ENCODE measurements around the gene ZHX3. TPM values are rescaled to one million over a fixed set of nuclear protein-coding genes. Genes with fewer than 3 reads are reported as not detected.

Gene ZHX3
- total and polyA plus RNA-seq, 2 of the 13 experiments (the other 11 are each of a cell fraction or from before 2014, with no cell fraction given), result 8.4 to 11.7 TPM

DNA sequence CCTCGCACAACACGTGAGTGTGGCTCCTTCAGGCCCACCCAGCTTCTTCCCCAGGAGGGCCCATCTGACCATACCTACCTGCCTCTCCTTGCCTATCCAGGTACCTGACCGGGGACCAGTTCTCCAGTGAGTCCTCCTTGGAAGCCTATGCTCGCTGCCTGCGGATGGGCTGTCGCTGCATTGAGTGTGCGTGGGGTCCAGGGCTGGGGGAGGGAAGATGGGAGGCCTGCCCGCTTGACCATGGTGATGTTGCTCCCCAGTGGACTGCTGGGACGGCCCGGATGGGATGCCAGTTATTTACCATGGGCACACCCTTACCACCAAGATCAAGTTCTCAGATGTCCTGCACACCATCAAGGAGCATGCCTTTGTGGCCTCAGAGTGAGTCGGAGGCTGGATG lies 153.7 kb downstream of the ZHX3 start (continued):
- TF ChIP-seq RXRA (CRISPR knock-in tag; IDR thresholded peaks at IDR 0.05) (no peak), ZNF468 (CRISPR knock-in tag; IDR thresholded peaks at IDR 0.05) (no peak)

DNA sequence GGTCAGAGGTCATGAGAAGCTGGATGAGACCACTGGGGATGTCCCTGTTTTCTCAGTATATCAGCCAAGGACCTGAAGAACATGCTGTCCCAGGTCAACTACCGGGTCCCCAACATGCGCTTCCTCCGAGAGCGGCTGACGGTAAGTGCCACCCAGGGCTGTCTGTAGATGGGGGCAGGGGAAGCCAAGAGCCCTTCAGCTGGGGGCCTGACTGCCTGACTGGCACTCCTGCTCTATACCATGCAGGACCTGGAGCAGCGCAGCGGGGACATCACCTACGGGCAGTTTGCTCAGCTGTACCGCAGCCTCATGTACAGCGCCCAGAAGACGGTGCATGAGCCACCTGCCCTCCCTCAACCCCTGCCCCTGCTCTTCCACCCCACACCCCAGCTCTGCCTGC lies 155.1 kb downstream of the ZHX3 start:
- ChIA-PET POLR2A (no interaction called here), CTCF (ENCODE audit: low intra/inter-chr PET ratio, low total read pairs) (no interaction called here)
- no peak overlapping the region for H2AFZ ChIP-seq (ENCODE audit: low read length)
- no peak overlapping the region for H3K4me2 ChIP-seq (ENCODE audit: low read depth, low read length)
- intact Hi-C loops (cut with micrococcal nuclease; ENCODE audit: unreplicated experiment), result no loop called here
- H3K27ac ChIP-seq (ENCODE audit: extremely low read length, insufficient read depth, low read length), result no peak overlapping the region
- H3K4me1 ChIP-seq (ENCODE audit: insufficient read depth, low read length), result peaks cover 2% of the 10 kb centered on the region; the same call in 1 of the 2 replicates
- in situ Hi-C loops (cut with HindIII; ENCODE audit: extremely low pct_ligation_motif_present, low pct_unique_long_range_greater_than_20kb), result no loop called here
- FAIRE-seq, result no peak
- H3K9ac ChIP-seq (ENCODE audit: insufficient read depth, low read depth, low read length), result no peak overlapping the region
- TF ChIP-seq BRD4 (CRISPR knock-in tag; IDR thresholded peaks at IDR 0.05) (no peak), POLR2A (IDR thresholded peaks at IDR 0.05; ENCODE audit: insufficient read depth in 1 of 2, low read depth in 2 of 2, low read length in 2 of 2) (0 out of 4 replicates have a peak, but pooled peaks of 1 of the 2 experiments have one; percentile 30), KDM1A (CRISPR knock-in tag; IDR thresholded peaks at IDR 0.05) (no peak), HNRNPUL1 (IDR thresholded peaks at IDR 0.05; ENCODE audit: low read depth, low read length) (no peak), SP2 (CRISPR knock-in tag; IDR thresholded peaks at IDR 0.05) (no peak), ZNF839 (CRISPR knock-in tag; IDR thresholded peaks at IDR 0.05; ENCODE audit: borderline replicate concordance) (no peak), TBX2 (CRISPR knock-in tag; IDR thresholded peaks at IDR 0.05; ENCODE audit: borderline replicate concordance) (no peak), ZNF776 (CRISPR knock-in tag; IDR thresholded peaks at IDR 0.05) (no peak), KLF6 (CRISPR knock-in tag; IDR thresholded peaks at IDR 0.05) (no peak), NR2F1 (CRISPR knock-in tag; IDR thresholded peaks at IDR 0.05) (no peak), SSRP1 (CRISPR knock-in tag; IDR thresholded peaks at IDR 0.05) (no peak)
- TF ChIP-seq, protein P1, sequence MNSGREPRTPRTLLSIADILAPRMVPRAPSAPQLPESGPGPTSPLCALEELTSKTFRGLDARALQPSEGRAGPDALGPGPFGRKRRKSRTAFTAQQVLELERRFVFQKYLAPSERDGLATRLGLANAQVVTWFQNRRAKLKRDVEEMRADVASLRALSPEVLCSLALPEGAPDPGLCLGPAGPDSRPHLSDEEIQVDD (CRISPR knock-in tag; IDR thresholded peaks at IDR 0.05; ENCODE audit: borderline replicate concordance), result no peak
- TF ChIP-seq, protein P2, sequence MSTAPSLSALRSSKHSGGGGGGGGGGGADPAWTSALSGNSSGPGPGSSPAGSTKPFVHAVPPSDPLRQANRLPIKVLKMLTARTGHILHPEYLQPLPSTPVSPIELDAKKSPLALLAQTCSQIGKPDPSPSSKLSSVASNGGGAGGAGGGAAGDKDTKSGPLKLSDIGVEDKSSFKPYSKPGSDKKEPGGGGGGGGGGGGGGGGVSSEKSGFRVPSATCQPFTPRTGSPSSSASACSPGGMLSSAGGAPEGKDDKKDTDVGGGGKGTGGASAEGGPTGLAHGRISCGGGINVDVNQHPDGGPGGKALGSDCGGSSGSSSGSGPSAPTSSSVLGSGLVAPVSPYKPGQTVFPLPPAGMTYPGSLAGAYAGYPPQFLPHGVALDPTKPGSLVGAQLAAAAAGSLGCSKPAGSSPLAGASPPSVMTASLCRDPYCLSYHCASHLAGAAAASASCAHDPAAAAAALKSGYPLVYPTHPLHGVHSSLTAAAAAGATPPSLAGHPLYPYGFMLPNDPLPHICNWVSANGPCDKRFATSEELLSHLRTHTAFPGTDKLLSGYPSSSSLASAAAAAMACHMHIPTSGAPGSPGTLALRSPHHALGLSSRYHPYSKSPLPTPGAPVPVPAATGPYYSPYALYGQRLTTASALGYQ (CRISPR knock-in tag; IDR thresholded peaks at IDR 0.05), result no peak
- TF ChIP-seq, protein P3, sequence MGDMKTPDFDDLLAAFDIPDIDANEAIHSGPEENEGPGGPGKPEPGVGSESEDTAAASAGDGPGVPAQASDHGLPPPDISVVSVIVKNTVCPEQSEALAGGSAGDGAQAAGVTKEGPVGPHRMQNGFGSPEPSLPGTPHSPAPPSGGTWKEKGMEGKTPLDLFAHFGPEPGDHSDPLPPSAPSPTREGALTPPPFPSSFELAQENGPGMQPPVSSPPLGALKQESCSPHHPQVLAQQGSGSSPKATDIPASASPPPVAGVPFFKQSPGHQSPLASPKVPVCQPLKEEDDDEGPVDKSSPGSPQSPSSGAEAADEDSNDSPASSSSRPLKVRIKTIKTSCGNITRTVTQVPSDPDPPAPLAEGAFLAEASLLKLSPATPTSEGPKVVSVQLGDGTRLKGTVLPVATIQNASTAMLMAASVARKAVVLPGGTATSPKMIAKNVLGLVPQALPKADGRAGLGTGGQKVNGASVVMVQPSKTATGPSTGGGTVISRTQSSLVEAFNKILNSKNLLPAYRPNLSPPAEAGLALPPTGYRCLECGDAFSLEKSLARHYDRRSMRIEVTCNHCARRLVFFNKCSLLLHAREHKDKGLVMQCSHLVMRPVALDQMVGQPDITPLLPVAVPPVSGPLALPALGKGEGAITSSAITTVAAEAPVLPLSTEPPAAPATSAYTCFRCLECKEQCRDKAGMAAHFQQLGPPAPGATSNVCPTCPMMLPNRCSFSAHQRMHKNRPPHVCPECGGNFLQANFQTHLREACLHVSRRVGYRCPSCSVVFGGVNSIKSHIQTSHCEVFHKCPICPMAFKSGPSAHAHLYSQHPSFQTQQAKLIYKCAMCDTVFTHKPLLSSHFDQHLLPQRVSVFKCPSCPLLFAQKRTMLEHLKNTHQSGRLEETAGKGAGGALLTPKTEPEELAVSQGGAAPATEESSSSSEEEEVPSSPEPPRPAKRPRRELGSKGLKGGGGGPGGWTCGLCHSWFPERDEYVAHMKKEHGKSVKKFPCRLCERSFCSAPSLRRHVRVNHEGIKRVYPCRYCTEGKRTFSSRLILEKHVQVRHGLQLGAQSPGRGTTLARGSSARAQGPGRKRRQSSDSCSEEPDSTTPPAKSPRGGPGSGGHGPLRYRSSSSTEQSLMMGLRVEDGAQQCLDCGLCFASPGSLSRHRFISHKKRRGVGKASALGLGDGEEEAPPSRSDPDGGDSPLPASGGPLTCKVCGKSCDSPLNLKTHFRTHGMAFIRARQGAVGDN (CRISPR knock-in tag; IDR thresholded peaks at IDR 0.05), result peak; percentile 4; the same call in 1 of the 2 replicates
- 96% methylated on average over 11 of the region's 11 CpGs for WGBS (ENCODE audit: low lambda C conversion rate)
- H3K27me3 ChIP-seq (ENCODE audit: control insufficient read depth in 1 of 2, insufficient read depth in 2 of 2, low read length in 2 of 2), result no peaks in the 10 kb centered on the region
- peaks cover 69 to 90% of the 10 kb centered on the region in 2 experiments for H3K36me3 ChIP-seq (replicated peaks in 1 of 2; ENCODE audit: control insufficient read depth in 1 of 2, insufficient read depth in 2 of 2, low read length in 2 of 2)
- H3K79me2 ChIP-seq (ENCODE audit: insufficient read depth, low read length), result peaks cover 16% of the 10 kb centered on the region
- no TSS peak for BruUV-seq (replicated peaks)
- ATAC-seq, result no peak
- no peak overlapping the region for H3K4me3 ChIP-seq (replicated peaks in 1 of 3; ENCODE audit: insufficient read depth in 1 of 3, low read depth in 2 of 3, low read length in 3 of 3)
- H3K9me3 ChIP-seq (ENCODE audit: low read length), result no peaks in the 10 kb centered on the region
- no peak for DNase-seq (ENCODE audit: low spot score)
- peaks cover 10% of the 10 kb centered on the region; the same call in 1 of the 2 replicates for H4K20me1 ChIP-seq (ENCODE audit: insufficient read depth, low read length)
